ENCODE measurements around the gene WDR18. TPM values are rescaled to one million over a fixed set of nuclear protein-coding genes. Genes with fewer than 3 reads are reported as not detected.

The WDR18 gene
- total RNA-seq, 1 experiment from 2014 or later, result 43.3 TPM

GRCh38 chr19:974564-975257 is 9.4 kb upstream of the WDR18 start:
- no peaks in the 10 kb centered on the region for H3K27me3 Mint-ChIP-seq (ENCODE audit: unreplicated experiment)
- no peaks in the 10 kb centered on the region for H3K36me3 Mint-ChIP-seq (ENCODE audit: insufficient read depth, unreplicated experiment)
- H3K4me3 Mint-ChIP-seq (ENCODE audit: low read depth, unreplicated experiment), result no peak overlapping the region
- CTCF ChIA-PET, result no interaction called here
- no peak for TF ChIP-seq CTCF (IDR thresholded peaks at IDR 0.05; ENCODE audit: unreplicated experiment)
- no peaks in the 10 kb centered on the region for H3K9me3 Mint-ChIP-seq (ENCODE audit: low read depth, unreplicated experiment)
- BruUV-seq (replicated peaks), result no TSS peak
- H3K27ac Mint-ChIP-seq (ENCODE audit: unreplicated experiment), result no peak overlapping the region
- no peak for DNase-seq
- intact Hi-C loops (cut with micrococcal nuclease; ENCODE audit: unreplicated experiment), result no loop called here
- H3K4me1 Mint-ChIP-seq (ENCODE audit: low read depth, unreplicated experiment), result no peaks in the 10 kb centered on the region

- H3K9me3 Mint-ChIP-seq (ENCODE audit: low read depth, unreplicated experiment), result no peaks in the 10 kb centered on the region
- no peak for DNase-seq
- intact Hi-C loops (cut with micrococcal nuclease; ENCODE audit: unreplicated experiment), result no loop called here
- no peaks in the 10 kb centered on the region for H3K36me3 Mint-ChIP-seq (ENCODE audit: insufficient read depth, unreplicated experiment)
- BruUV-seq (replicated peaks), result no TSS peak
- no peaks in the 10 kb centered on the region for H3K4me1 Mint-ChIP-seq (ENCODE audit: low read depth, unreplicated experiment)
- no peak for TF ChIP-seq CTCF (IDR thresholded peaks at IDR 0.05; ENCODE audit: unreplicated experiment)
- no peak overlapping the region for H3K27ac Mint-ChIP-seq (ENCODE audit: unreplicated experiment)
- H3K27me3 Mint-ChIP-seq (ENCODE audit: unreplicated experiment), result no peaks in the 10 kb centered on the region
- H3K4me3 Mint-ChIP-seq (ENCODE audit: low read depth, unreplicated experiment), result no peak overlapping the region
- CTCF ChIA-PET, result no interaction called here
Measured at GRCh38 chr19:976476-976875, 7.7 kb upstream of the WDR18 start.

- Mint-ChIP-seq H3K36me3 (ENCODE audit: insufficient read depth, unreplicated experiment) (no peaks in the 10 kb centered on the region), H3K27ac (ENCODE audit: unreplicated experiment) (no peak overlapping the region), H3K4me3 (ENCODE audit: low read depth, unreplicated experiment) (no peak overlapping the region), H3K9me3 (ENCODE audit: low read depth, unreplicated experiment) (no peaks in the 10 kb centered on the region), H3K4me1 (ENCODE audit: low read depth, unreplicated experiment) (no peaks in the 10 kb centered on the region), H3K27me3 (ENCODE audit: unreplicated experiment) (no peaks in the 10 kb centered on the region)
- no peak for DNase-seq
- no peak for TF ChIP-seq CTCF (IDR thresholded peaks at IDR 0.05; ENCODE audit: unreplicated experiment)
- intact Hi-C loops (cut with micrococcal nuclease; ENCODE audit: unreplicated experiment), result no loop called here
- CTCF ChIA-PET, result no interaction called here
- no TSS peak for BruUV-seq (replicated peaks)
Measured at GRCh38 chr19:977058-977464, 7.1 kb upstream of the WDR18 start.

- Mint-ChIP-seq H3K4me3 (ENCODE audit: low read depth, unreplicated experiment) (no peak overlapping the region), H3K27ac (ENCODE audit: unreplicated experiment) (no peak overlapping the region), H3K36me3 (ENCODE audit: insufficient read depth, unreplicated experiment) (peaks cover 4% of the 10 kb centered on the region), H3K9me3 (ENCODE audit: low read depth, unreplicated experiment) (no peaks in the 10 kb centered on the region), H3K27me3 (ENCODE audit: unreplicated experiment) (no peaks in the 10 kb centered on the region), H3K4me1 (ENCODE audit: low read depth, unreplicated experiment) (no peaks in the 10 kb centered on the region)
- intact Hi-C loops (cut with micrococcal nuclease; ENCODE audit: unreplicated experiment), result no loop called here
- DNase-seq, result no peak
- TF ChIP-seq CTCF (IDR thresholded peaks at IDR 0.05; ENCODE audit: unreplicated experiment), result no peak
- CTCF ChIA-PET, result no interaction called here
- no TSS peak for BruUV-seq (replicated peaks)
Measured at GRCh38 chr19:979318-979741, 4.8 kb upstream of the WDR18 start.

All from Calu3 (cell line).